Upper lobe of left lung (tissue), 6 donors: ENCODE data around the gene SPINK6. TPM values are rescaled to one million over a fixed set of nuclear protein-coding genes. Genes with fewer than 3 reads are reported as not detected.

Source experiments
- ATAC-seq, 2 donors: fragments of 200-7000 bp; cut with Tn5 transposase; one replicate each; pipeline ENCODE4 v1.9.1; 2022; ENCODE audit warnings: mild to moderate bottlenecking in 2 of 2, moderate library complexity in 2 of 2; ENCODE audit not compliant: low FRiP score in 2 of 2
- DNase-seq, 2 donors: peaks; one replicate each; pipeline ENCODE4 v3.0.0-alpha.2; 2019 to 2020
- H3K27ac ChIP-seq, 4 donors: fragments of 200-600 bp; sonication (generic); one replicate each; pipeline ENCODE4 v1.5.1; 2016 to 2019
- H3K27me3 ChIP-seq, 4 donors: fragments of 200-600 bp; sonication (generic); one replicate each; pipeline ENCODE4 v1.5.1; 2017 to 2019
- H3K36me3 ChIP-seq, 4 donors: fragments of 200-600 bp; sonication (generic); one replicate each; pipeline ENCODE4 v1.5.1; 2016 to 2019
- H3K4me1 ChIP-seq, 4 donors: fragments of 200-600 bp; sonication (generic); one replicate each; pipeline ENCODE4 v1.5.1; 2018 to 2019
- H3K4me3 ChIP-seq, 4 donors: fragments of 200-600 bp; sonication (generic); one replicate each; pipeline ENCODE4 v1.5.1; 2017 to 2019; ENCODE audit warnings: mild to moderate bottlenecking in 2 of 4, moderate library complexity in 1 of 4
- H3K9me3 ChIP-seq, 4 donors: fragments of 200-600 bp; sonication (generic); one replicate each; pipeline ENCODE4 v1.5.1; 2018 to 2019
- EP300 ChIP-seq, 4 donors: sonication (generic); formaldehyde crosslinking; IDR thresholded peaks; one replicate each; pipeline ENCODE4 v1.5.1; 2017; ENCODE audit warnings: antibody characterized with exemption in 4 of 4, control low read depth in 2 of 4
- POLR2A ChIP-seq, 4 donors: fragments of 450-650 bp; IDR thresholded peaks; one replicate each; pipeline ENCODE4 v1.5.1; 2016 to 2017; ENCODE audit warnings: antibody characterized with exemption in 4 of 4, mild to moderate bottlenecking in 2 of 4
- POLR2AphosphoS5 ChIP-seq, 2 donors: sonication (generic); formaldehyde crosslinking; IDR thresholded peaks; one replicate each; pipeline ENCODE4 v1.5.1; 2017; ENCODE audit warnings: antibody characterized with exemption in 2 of 2
- WGBS, 2 donors: methylation state at CpG; one replicate each; pipeline ENCODE4 v1.1.5; 2017 to 2018; 5-methylcytosine and 5-hydroxymethylcytosine counted together
- total RNA-seq, 6 donors: library from RNA; depleted of rRNA in 4 of 6; stranded (reverse); fragments of >200 nt in 4 of 6; gene quantifications; one replicate each; pipeline versions ENCODE4 v1.1.0 to v1.2.1, GENCODE V29; 2016 to 2021
- TF ChIP-seq, protein P1 (sequence below), 6 experiments: fragments of 450-650 bp in 4 of 6; fragments of 200-600 bp in 2 of 6; sonication (generic) in 2 of 6; IDR thresholded peaks; one replicate each; pipeline ENCODE4 v1.5.1; 2016 to 2019; ENCODE audit warnings: antibody characterized with exemption in 6 of 6
- donor health status: DM: no; HTN: no; CAD: no; lungs with moderate emphysema.
- donor health status: DM: no; HTN: yes; CAD: no; lungs with severe emphysema.

Gene SPINK6
- total RNA-seq, 6 donors from 2014 or later = not detected

DNA sequence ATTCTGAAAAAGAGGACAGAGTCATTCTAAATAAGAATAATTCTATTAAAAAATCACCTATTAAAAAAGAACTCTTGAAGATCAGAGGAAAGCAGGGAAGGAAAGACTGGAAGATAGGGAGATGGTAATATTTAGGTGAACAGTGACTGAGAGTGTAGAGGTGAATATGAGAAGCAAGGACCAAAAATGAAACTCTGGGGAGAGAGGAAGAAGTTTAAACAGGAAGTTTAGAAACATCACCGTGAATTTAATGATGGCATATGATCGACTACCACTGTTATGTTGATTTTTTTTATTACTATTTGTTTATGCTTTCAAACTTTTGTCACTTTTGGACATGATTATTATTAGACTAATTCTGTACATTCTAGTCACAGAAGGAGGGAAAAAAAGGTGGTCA is 1.7 kb upstream of the SPINK6 start:
- TF ChIP-seq, protein P1, sequence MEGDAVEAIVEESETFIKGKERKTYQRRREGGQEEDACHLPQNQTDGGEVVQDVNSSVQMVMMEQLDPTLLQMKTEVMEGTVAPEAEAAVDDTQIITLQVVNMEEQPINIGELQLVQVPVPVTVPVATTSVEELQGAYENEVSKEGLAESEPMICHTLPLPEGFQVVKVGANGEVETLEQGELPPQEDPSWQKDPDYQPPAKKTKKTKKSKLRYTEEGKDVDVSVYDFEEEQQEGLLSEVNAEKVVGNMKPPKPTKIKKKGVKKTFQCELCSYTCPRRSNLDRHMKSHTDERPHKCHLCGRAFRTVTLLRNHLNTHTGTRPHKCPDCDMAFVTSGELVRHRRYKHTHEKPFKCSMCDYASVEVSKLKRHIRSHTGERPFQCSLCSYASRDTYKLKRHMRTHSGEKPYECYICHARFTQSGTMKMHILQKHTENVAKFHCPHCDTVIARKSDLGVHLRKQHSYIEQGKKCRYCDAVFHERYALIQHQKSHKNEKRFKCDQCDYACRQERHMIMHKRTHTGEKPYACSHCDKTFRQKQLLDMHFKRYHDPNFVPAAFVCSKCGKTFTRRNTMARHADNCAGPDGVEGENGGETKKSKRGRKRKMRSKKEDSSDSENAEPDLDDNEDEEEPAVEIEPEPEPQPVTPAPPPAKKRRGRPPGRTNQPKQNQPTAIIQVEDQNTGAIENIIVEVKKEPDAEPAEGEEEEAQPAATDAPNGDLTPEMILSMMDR (IDR thresholded peaks at IDR 0.05) = no peak
- TF ChIP-seq EP300 (IDR thresholded peaks at IDR 0.05) = no peak
- no peak for TF ChIP-seq POLR2A (IDR thresholded peaks at IDR 0.05)
- TF ChIP-seq POLR2AphosphoS5 (IDR thresholded peaks at IDR 0.05) = no peak
- DNase-seq = no peak
- no peaks in the 10 kb centered on the region for H3K4me1 ChIP-seq
- 41 to 52% methylated on average over 2 of the region's 2 CpGs for WGBS, 2 donors
- H3K4me3 ChIP-seq = no peak overlapping the region
- no peak overlapping the region for H3K27ac ChIP-seq
- H3K27me3 ChIP-seq = no peaks in the 10 kb centered on the region
- no peak for ATAC-seq
- H3K36me3 ChIP-seq = no peaks in the 10 kb centered on the region
- no peaks in the 10 kb centered on the region for H3K9me3 ChIP-seq

DNA sequence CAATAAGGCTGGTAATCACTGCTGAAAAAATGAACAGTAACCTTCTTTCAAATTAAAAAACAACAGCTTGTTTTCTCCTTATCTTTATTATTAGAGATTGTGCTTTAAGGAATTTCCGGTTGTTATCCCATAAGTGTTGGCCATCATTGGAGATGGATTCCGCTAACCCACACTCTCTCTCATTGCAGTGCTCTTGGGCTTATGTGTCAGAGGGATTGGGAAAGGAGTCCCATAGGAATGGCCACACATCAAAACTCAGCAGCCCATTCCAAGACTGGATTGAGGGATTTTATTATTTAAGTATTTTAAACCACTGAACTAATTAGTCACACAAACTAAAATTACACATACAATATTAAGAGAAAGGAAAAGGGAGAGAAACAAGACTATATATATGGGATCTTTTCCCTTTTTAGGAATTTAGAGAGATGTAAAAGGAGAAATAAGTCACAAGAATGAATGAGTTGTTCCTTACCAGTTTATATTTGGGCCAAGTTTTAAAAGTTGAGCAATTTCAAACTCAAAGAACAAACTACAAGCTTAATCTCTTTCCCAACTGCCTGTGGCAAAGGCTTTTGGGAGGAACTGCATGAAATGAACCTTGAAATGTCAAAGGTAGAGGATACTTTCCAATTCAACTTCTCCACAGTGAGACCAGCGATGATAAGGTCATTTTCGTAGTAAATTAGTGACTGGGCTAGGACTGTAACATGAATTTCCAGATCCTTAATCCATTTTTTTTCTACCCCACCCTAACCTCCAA is 2.4 kb downstream of the SPINK6 start:
- Histone ChIP-seq H3K4me3 (no peak overlapping the region), H3K27me3 (no peaks in the 10 kb centered on the region), H3K36me3 (no peaks in the 10 kb centered on the region), H3K9me3 (no peaks in the 10 kb centered on the region), H3K27ac (peak overlapping the region in 2 of 4 donors; percentile 2 to 7), H3K4me1 (no peaks in the 10 kb centered on the region)
- 81 to 84% methylated on average over 4 of the region's 4 CpGs for WGBS, 2 donors
- DNase-seq (no peak), ATAC-seq (peak in 1 of 2 donors; percentile 38)
- TF ChIP-seq POLR2A (IDR thresholded peaks at IDR 0.05) (no peak), POLR2AphosphoS5 (IDR thresholded peaks at IDR 0.05) (no peak), EP300 (IDR thresholded peaks at IDR 0.05) (no peak)
- TF ChIP-seq, protein P1 (IDR thresholded peaks at IDR 0.05) = no peak

DNA sequence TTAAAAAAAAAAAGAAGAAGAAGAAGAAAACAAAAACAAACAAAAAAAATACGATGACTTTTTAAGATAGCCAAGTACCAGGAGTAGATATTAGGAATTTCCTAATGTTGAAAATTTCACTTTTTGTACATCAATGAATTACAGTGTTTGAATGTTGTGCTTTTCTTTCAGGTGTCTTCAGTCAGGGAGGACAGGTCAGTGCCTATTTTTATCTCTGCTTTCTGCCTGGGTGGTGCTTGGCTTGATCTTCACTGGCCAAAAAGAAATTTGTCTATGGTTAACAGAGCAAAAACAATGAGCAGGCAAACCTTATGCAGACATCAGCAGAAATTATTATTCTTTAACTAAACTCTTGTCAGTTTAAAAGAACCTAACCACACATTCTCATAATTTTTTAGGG is 3.0 kb downstream of the SPINK6 start:
- no peak for ATAC-seq
- Histone ChIP-seq H3K27me3 (no peaks in the 10 kb centered on the region), H3K4me1 (no peaks in the 10 kb centered on the region), H3K36me3 (no peaks in the 10 kb centered on the region), H3K4me3 (no peak overlapping the region), H3K9me3 (no peaks in the 10 kb centered on the region), H3K27ac (peak overlapping the region in 1 of 4 donors; percentile 2)
- TF ChIP-seq EP300 (IDR thresholded peaks at IDR 0.05) (no peak), POLR2A (IDR thresholded peaks at IDR 0.05) (no peak)
- TF ChIP-seq, protein P1 (IDR thresholded peaks at IDR 0.05) = no peak
- no peak for DNase-seq
- WGBS, 2 donors = 62 to 78% methylated on average over 1 of the region's 1 CpG

DNA sequence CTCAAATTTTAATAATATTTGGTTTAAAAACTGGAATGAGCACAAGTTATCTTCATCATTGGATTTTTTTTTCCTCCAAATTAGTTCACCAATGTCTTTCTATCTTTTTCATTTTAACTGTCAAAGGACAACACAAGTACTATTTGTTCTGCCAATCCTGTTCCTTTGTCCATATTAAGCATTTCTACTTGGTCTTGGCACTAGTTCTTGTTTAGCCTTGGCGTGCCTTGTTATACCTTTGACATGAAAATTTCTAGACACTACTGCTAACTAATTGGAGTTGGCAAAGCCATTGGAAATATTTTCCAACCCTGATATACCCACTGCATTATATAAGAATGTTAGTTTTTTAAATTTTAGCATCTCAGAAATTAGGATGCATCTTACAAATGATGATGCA is 3.8 kb downstream of the SPINK6 start:
- H3K4me3 ChIP-seq = no peak overlapping the region
- ATAC-seq (no peak), DNase-seq (no peak)
- no peaks in the 10 kb centered on the region for H3K27me3 ChIP-seq
- no peak for TF ChIP-seq POLR2AphosphoS5 (IDR thresholded peaks at IDR 0.05)
- TF ChIP-seq POLR2A (IDR thresholded peaks at IDR 0.05) = no peak
- TF ChIP-seq EP300 (IDR thresholded peaks at IDR 0.05) = no peak
- TF ChIP-seq, protein P1 (IDR thresholded peaks at IDR 0.05) = no peak
- no peaks in the 10 kb centered on the region for H3K4me1 ChIP-seq
- H3K9me3 ChIP-seq = no peaks in the 10 kb centered on the region
- H3K36me3 ChIP-seq = no peaks in the 10 kb centered on the region
- WGBS, 2 donors = 60 to 79% methylated on average over 1 of the region's 1 CpG
- no peak overlapping the region for H3K27ac ChIP-seq

DNA sequence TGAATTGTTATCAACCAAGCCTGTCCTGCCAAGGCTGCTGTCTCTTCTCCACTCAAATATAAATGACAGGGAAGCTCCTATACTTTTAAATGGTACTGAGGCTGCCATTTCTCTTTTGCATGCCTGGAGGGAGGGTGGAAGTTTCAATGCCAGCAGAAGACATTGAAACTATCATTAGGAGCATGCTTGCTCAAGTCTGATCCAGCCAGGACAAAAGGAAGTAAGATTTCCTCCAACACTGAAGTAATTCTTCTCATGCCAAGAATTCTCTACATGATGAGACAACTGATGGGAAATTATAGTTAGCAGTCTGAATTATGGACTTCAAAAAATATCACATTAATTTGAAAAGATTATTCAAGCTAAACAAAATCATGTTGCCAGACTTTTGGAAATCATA is 5.4 kb downstream of the SPINK6 start:
- Histone ChIP-seq H3K27me3 (no peaks in the 10 kb centered on the region), H3K27ac (no peak overlapping the region), H3K4me3 (no peak overlapping the region), H3K4me1 (no peaks in the 10 kb centered on the region), H3K36me3 (no peaks in the 10 kb centered on the region), H3K9me3 (no peaks in the 10 kb centered on the region)
- TF ChIP-seq POLR2AphosphoS5 (IDR thresholded peaks at IDR 0.05) (no peak), EP300 (IDR thresholded peaks at IDR 0.05) (no peak), POLR2A (IDR thresholded peaks at IDR 0.05) (no peak)
- TF ChIP-seq, protein P1 (IDR thresholded peaks at IDR 0.05) = no peak
- DNase-seq = no peak
- peak in 1 of 2 donors; percentile 21 for ATAC-seq
